HCT116 (cell line): ENCODE results near the gene ALG8.

Source experiments
- CEBPB ChIP-seq: IDR thresholded peaks from 2 replicates; pipeline ENCODE4 v1.6.1; 2012; ENCODE audit warnings: low read depth
- CTCF ChIP-seq, 3 experiments: fragments of 200-600 bp in 1 of 3; sonication (generic) in 1 of 3; IDR thresholded peaks in 2 of 3; conservative IDR thresholded peaks in 1 of 3; 2 replicates each; pipeline ENCODE4 v1.5.1; 2012 to 2017; ENCODE audit warnings: low read depth in 2 of 3, low read length in 2 of 3, antibody characterized with exemption in 1 of 3, borderline replicate concordance in 1 of 3, control low read depth in 1 of 3, mild to moderate bottlenecking in 1 of 3, mixed read lengths in 1 of 3, mixed run types in 1 of 3, moderate library complexity in 1 of 3; ENCODE audit not compliant: insufficient read depth in 1 of 3
- EZH2 ChIP-seq: fragments of 200-600 bp; sonication (generic); IDR thresholded peaks from 2 replicates; pipeline ENCODE4 v1.6.1; 2017; ENCODE audit warnings: antibody characterized with exemption, mixed run types
- EZH2phosphoT487 ChIP-seq: fragments of 200-600 bp; IDR thresholded peaks from 2 replicates; pipeline ENCODE4 v1.6.1; 2018; ENCODE audit warnings: antibody characterized with exemption, borderline replicate concordance
- FOSL1 ChIP-seq: IDR thresholded peaks from 2 replicates; pipeline ENCODE4 v1.6.1; 2012; ENCODE audit warnings: low read depth
- MAX ChIP-seq: IDR thresholded peaks from 2 replicates; pipeline ENCODE4 v1.6.1; 2012
- POLR2A ChIP-seq: IDR thresholded peaks from 2 replicates; pipeline ENCODE4 v1.7.0; 2011; ENCODE audit warnings: borderline replicate concordance; ENCODE audit not compliant: insufficient read depth, insufficient read length; ENCODE audit errors: extremely low read depth
- POLR2AphosphoS5 ChIP-seq: IDR thresholded peaks from 2 replicates; pipeline ENCODE4 v1.6.1; 2011; ENCODE audit warnings: mild to moderate bottlenecking, low read depth, low read length, moderate library complexity
- RAD21 ChIP-seq: IDR thresholded peaks from 2 replicates; pipeline ENCODE4 v1.6.1; 2012; ENCODE audit warnings: low read depth, mild to moderate bottlenecking
- SP1 ChIP-seq: IDR thresholded peaks from 2 replicates; pipeline ENCODE4 v1.6.1; 2012; ENCODE audit warnings: low read depth
- TCF7L2 ChIP-seq: IDR thresholded peaks from 2 replicates; pipeline ENCODE4 v1.7.0; 2011; ENCODE audit warnings: borderline replicate concordance, inconsistent platforms; ENCODE audit not compliant: insufficient read depth, insufficient read length; ENCODE audit errors: extremely low read depth
- YY1 ChIP-seq: IDR thresholded peaks from 2 replicates; pipeline ENCODE4 v1.6.1; 2011; ENCODE audit warnings: low read length, low read depth, moderate library complexity, mild to moderate bottlenecking; ENCODE audit not compliant: insufficient replicate concordance; ENCODE audit errors: extremely low read depth
- ZFX ChIP-seq: fragments of 450-650 bp; IDR thresholded peaks from 2 replicates; pipeline ENCODE4 v1.6.1; 2017
- TF ChIP-seq, protein P1 (sequence below): IDR thresholded peaks from 2 replicates; pipeline ENCODE4 v1.6.1; 2012; ENCODE audit warnings: low read depth

- no peak for TF ChIP-seq POLR2AphosphoS5
- TF ChIP-seq EZH2phosphoT487, result no peak
- TF ChIP-seq POLR2A, result no peak
- no peak for TF ChIP-seq CTCF (IDR thresholded peaks at IDR 0.05 in 2 of 3, conservative IDR thresholded peaks at IDR 0.05 in 1 of 3; ENCODE audit: borderline replicate concordance in 1 of 3, insufficient read depth in 1 of 3, low read depth in 2 of 3, low read length in 2 of 3)
- TF ChIP-seq YY1, result no peak
- no peak for TF ChIP-seq EZH2
- no peak for TF ChIP-seq MAX
- no peak for TF ChIP-seq FOSL1
- no peak for TF ChIP-seq SP1
- TF ChIP-seq ZFX, result no peak
- TF ChIP-seq CEBPB, result no peak
- TF ChIP-seq RAD21, result no peak
- TF ChIP-seq, protein P1, sequence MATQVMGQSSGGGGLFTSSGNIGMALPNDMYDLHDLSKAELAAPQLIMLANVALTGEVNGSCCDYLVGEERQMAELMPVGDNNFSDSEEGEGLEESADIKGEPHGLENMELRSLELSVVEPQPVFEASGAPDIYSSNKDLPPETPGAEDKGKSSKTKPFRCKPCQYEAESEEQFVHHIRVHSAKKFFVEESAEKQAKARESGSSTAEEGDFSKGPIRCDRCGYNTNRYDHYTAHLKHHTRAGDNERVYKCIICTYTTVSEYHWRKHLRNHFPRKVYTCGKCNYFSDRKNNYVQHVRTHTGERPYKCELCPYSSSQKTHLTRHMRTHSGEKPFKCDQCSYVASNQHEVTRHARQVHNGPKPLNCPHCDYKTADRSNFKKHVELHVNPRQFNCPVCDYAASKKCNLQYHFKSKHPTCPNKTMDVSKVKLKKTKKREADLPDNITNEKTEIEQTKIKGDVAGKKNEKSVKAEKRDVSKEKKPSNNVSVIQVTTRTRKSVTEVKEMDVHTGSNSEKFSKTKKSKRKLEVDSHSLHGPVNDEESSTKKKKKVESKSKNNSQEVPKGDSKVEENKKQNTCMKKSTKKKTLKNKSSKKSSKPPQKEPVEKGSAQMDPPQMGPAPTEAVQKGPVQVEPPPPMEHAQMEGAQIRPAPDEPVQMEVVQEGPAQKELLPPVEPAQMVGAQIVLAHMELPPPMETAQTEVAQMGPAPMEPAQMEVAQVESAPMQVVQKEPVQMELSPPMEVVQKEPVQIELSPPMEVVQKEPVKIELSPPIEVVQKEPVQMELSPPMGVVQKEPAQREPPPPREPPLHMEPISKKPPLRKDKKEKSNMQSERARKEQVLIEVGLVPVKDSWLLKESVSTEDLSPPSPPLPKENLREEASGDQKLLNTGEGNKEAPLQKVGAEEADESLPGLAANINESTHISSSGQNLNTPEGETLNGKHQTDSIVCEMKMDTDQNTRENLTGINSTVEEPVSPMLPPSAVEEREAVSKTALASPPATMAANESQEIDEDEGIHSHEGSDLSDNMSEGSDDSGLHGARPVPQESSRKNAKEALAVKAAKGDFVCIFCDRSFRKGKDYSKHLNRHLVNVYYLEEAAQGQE, result no peak
- TF ChIP-seq TCF7L2, result no peak
Measured at GRCh38 chr11:78156127-78156844, 16.9 kb upstream of the ALG8 start.
